H1 (cell line): ENCODE results near the gene C2orf78. TPM values are rescaled to one million over a fixed set of nuclear protein-coding genes. Genes with fewer than 3 reads are reported as not detected.

Experiments
- ATF3 ChIP-seq: IDR thresholded peaks from 2 replicates; pipeline ENCODE4 v1.6.1; 2011; ENCODE audit warnings: low read depth, mild to moderate bottlenecking, low read length; ENCODE audit not compliant: insufficient read depth
- CREB1 ChIP-seq: IDR thresholded peaks from 2 replicates; pipeline ENCODE4 v1.6.1; 2012; ENCODE audit warnings: inconsistent platforms
- KDM4A ChIP-seq: IDR thresholded peaks from one replicate; pipeline ENCODE4 v1.7.1; 2012; ENCODE audit warnings: low read depth, mild to moderate bottlenecking, moderate library complexity, low read length, inconsistent platforms; ENCODE audit not compliant: severe bottlenecking
- PHF8 ChIP-seq: fragments of 200-600 bp; sonication (generic); conservative IDR thresholded peaks from 2 replicates; pipeline ENCODE4 v1.7.1; 2012; ENCODE audit warnings: low read depth, mild to moderate bottlenecking, inconsistent platforms, low read length, moderate library complexity
- SIRT6 ChIP-seq: IDR thresholded peaks from one replicate; pipeline ENCODE4 v1.7.1; 2012; ENCODE audit warnings: low read length, inconsistent platforms
- TAF1 ChIP-seq: IDR thresholded peaks from 2 replicates; pipeline ENCODE4 v1.6.1; 2011; ENCODE audit warnings: mild to moderate bottlenecking, low read depth, low read length
- polyA plus RNA-seq, 7 experiments: library from polyadenylated mRNA; depleted of rRNA in 3 of 7; stranded (reverse) in 5 of 7; unstranded in 2 of 7; fragments of >200 nt in 5 of 7; fragments of 200-250 nt in 2 of 7; gene quantifications; 1 replicate in 5 of 7; 2 replicates in 1 of 7; 4 replicates in 1 of 7; pipeline versions ENCODE4 v1.2.1 to v1.2.3, GENCODE V29; 2011 to 2013; ENCODE audit warnings: missing spikeins in 2 of 7, mixed read lengths in 2 of 7
- total RNA-seq: library from RNA; stranded (reverse); fragmentation: NEBNext Ultra II Directional; extraction: Animal tissue kit (Norgen Biotek cat#: 25700); gene quantifications from 2 replicates; pipeline ENCODE4 v1.2.1, GENCODE V29; 2021

The C2orf78 gene
- total and polyA plus RNA-seq, 2 of the 8 experiments (the other 6 are each of a cell fraction or from before 2014, with no cell fraction given): 0.39 to 0.89 TPM

DNA sequence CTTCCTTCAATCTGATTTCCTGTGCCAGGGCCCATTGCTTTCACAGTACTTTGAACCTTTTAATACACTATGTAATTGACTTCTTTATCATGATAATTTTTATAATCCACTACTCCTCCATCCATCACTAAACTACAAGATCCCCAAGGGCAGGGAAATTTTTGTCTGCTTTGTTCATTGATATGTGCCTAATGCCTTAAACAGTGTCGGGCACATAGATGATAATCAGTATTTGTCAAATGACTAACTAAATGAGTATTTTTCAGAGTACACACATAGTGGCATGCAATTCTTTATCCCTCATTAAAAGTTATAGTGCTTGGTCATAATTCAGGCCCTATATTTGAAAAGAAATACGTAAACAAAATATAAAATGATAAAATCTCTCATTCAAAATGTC lies 39.4 kb downstream of the C2orf78 start (continued):
- TF ChIP-seq ATF3 (no peak), PHF8 (no peak), TAF1 (no peak), CREB1 (no peak), KDM4A (no peak), SIRT6 (no peak)
